Measurements from ENCODE around the gene ACAP1. TPM values are rescaled to one million over a fixed set of nuclear protein-coding genes. Genes with fewer than 3 reads are reported as not detected.

Gene ACAP1
- polyA plus RNA-seq, 1 donor, result 12.2 TPM

DNA sequence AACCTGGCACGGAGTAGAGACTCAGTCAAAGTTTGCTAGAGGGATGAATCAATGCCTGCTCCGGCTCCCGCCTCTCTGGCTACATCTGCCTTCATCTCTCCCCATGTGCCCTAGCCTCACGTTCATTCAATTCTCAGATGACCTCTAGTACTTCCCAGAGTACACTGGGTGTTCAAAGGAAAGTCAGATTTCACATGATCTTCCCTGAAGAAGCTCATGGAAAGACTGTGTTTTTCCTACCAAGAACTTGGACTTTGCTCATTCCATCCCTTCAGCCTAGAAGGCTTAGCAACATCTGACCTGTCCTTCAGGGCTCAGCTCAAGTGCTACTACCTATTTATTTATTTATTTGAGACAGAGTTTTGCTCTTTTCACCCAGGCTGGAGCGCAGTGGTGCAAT, 33.5 kb downstream of the ACAP1 start:
- no peak overlapping the region for H3K27ac ChIP-seq (ENCODE audit: low read length)
- WGBS (ENCODE audit: insufficient coverage, low lambda C conversion rate), result 60% methylated on average over 3 of the region's 5 CpGs
- DNase-seq, result peak; percentile 56 to 66
- no peaks in the 10 kb centered on the region for H3K9me3 ChIP-seq (ENCODE audit: control insufficient read depth, low read depth, low read length)
- H3K4me3 ChIP-seq (ENCODE audit: low read length), result no peak overlapping the region
- H3K4me1 ChIP-seq (ENCODE audit: control insufficient read depth, insufficient read depth, low read length), result peaks cover 5% of the 10 kb centered on the region
- H3K36me3 ChIP-seq (ENCODE audit: control insufficient read depth, insufficient read depth, low read length), result no peaks in the 10 kb centered on the region
- H3K27me3 ChIP-seq (ENCODE audit: control insufficient read depth, insufficient read depth, low read length), result peaks cover 2% of the 10 kb centered on the region

- DNase-seq, result no peak
- H3K36me3 ChIP-seq (ENCODE audit: control insufficient read depth, insufficient read depth, low read length), result no peaks in the 10 kb centered on the region
- H3K27me3 ChIP-seq (ENCODE audit: control insufficient read depth, insufficient read depth, low read length), result peaks cover 2% of the 10 kb centered on the region
- H3K27ac ChIP-seq (ENCODE audit: low read length), result no peak overlapping the region
- H3K9me3 ChIP-seq (ENCODE audit: control insufficient read depth, low read depth, low read length), result no peaks in the 10 kb centered on the region
- peaks cover 5% of the 10 kb centered on the region for H3K4me1 ChIP-seq (ENCODE audit: control insufficient read depth, insufficient read depth, low read length)
- H3K4me3 ChIP-seq (ENCODE audit: low read length), result no peak overlapping the region
- 80% methylated on average over 1 of the region's 4 CpGs for WGBS (ENCODE audit: insufficient coverage, low lambda C conversion rate)
These were observed 34.5 kb downstream of the ACAP1 start for GRCh38 chr17:7370853-7371252.

DNA sequence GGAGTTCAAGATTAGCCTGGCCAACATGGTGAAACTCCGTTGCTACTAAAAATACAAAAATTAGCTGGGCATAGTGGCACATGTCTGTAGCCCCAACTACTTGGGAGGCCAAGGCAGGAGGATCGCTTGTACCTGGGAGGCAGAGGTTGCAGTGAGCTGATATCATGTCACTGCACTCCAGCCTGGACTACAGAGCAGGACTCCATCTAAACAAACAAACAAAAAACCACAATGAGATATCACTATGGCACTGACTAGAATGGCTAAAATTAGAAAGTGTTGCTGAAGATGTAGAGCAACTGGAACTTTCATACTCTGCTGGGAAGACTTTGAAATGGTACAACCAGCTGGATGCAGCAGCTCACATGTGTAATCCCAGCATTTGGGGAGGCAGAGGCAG, 38.0 kb downstream of the ACAP1 start:
- Histone ChIP-seq H3K36me3 (ENCODE audit: control insufficient read depth, insufficient read depth, low read length) (no peaks in the 10 kb centered on the region), H3K4me3 (ENCODE audit: low read length) (no peak overlapping the region), H3K27me3 (ENCODE audit: control insufficient read depth, insufficient read depth, low read length) (no peaks in the 10 kb centered on the region), H3K27ac (ENCODE audit: low read length) (no peak overlapping the region), H3K9me3 (ENCODE audit: control insufficient read depth, low read depth, low read length) (no peaks in the 10 kb centered on the region), H3K4me1 (ENCODE audit: control insufficient read depth, insufficient read depth, low read length) (peaks cover 5% of the 10 kb centered on the region)
- no CpG with 5 or more reads among the region's 2 CpGs for WGBS (ENCODE audit: insufficient coverage, low lambda C conversion rate)
- no peak for DNase-seq

DNA sequence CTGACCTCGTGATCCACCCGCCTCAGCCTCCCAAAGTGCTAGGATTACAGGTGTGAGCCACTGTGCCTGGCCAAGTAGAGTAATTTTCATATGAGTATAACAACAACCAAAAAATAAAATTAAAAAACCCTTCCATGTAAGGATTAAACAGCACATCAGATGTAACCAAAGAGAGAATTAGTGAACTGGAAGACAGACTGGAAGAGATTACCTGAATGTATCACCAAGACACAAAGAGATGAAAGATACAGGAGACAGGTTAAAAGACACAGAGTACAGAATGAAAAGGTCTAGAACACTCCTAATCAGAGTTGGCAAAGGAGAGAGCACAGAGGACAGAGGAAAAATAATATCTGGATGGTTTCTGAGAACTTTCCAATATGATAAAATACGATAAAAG, 42.8 kb downstream of the ACAP1 start:
- WGBS (ENCODE audit: insufficient coverage, low lambda C conversion rate), result 100% methylated on average over 1 of the region's 3 CpGs

GRCh38 chr17:7380321-7380720, 44.0 kb downstream of the ACAP1 start:
- no CpG with 5 or more reads among the region's 7 CpGs for WGBS (ENCODE audit: insufficient coverage, low lambda C conversion rate)
- peaks cover 11% of the 10 kb centered on the region for H3K4me1 ChIP-seq (ENCODE audit: control insufficient read depth, insufficient read depth, low read length)
- H3K36me3 ChIP-seq (ENCODE audit: control insufficient read depth, insufficient read depth, low read length), result peaks cover 6% of the 10 kb centered on the region
- H3K27me3 ChIP-seq (ENCODE audit: control insufficient read depth, insufficient read depth, low read length), result peaks cover 45% of the 10 kb centered on the region
- H3K4me3 ChIP-seq (ENCODE audit: low read length), result peak overlapping the region; percentile 63
- H3K27ac ChIP-seq (ENCODE audit: low read length), result no peak overlapping the region
- H3K9me3 ChIP-seq (ENCODE audit: control insufficient read depth, low read depth, low read length), result peaks cover 3% of the 10 kb centered on the region
- DNase-seq, result peak in 1 of 2 donors; percentile 26

More for the DNA sequence above, 42.8 kb downstream of the ACAP1 start:
- H3K4me3 ChIP-seq (ENCODE audit: low read length), result no peak overlapping the region
- peaks cover 11% of the 10 kb centered on the region for H3K4me1 ChIP-seq (ENCODE audit: control insufficient read depth, insufficient read depth, low read length)
- no peak for DNase-seq
- H3K36me3 ChIP-seq (ENCODE audit: control insufficient read depth, insufficient read depth, low read length), result peaks cover 4% of the 10 kb centered on the region
- peaks cover 3% of the 10 kb centered on the region for H3K9me3 ChIP-seq (ENCODE audit: control insufficient read depth, low read depth, low read length)
- peaks cover 39% of the 10 kb centered on the region for H3K27me3 ChIP-seq (ENCODE audit: control insufficient read depth, insufficient read depth, low read length)
- H3K27ac ChIP-seq (ENCODE audit: low read length), result no peak overlapping the region

- H3K27me3 ChIP-seq (ENCODE audit: control insufficient read depth, insufficient read depth, low read length), result peaks cover 45% of the 10 kb centered on the region
- peaks cover 9% of the 10 kb centered on the region for H3K36me3 ChIP-seq (ENCODE audit: control insufficient read depth, insufficient read depth, low read length)
- H3K27ac ChIP-seq (ENCODE audit: low read length), result peak within 1 kb of the TSS; percentile 15
- peaks cover 3% of the 10 kb centered on the region for H3K9me3 ChIP-seq (ENCODE audit: control insufficient read depth, low read depth, low read length)
- peak in 1 of 2 donors; percentile 70 for DNase-seq
- H3K4me1 ChIP-seq (ENCODE audit: control insufficient read depth, insufficient read depth, low read length), result peaks cover 11% of the 10 kb centered on the region
- H3K4me3 ChIP-seq (ENCODE audit: low read length), result peak within 1 kb of the TSS; percentile 63
- WGBS (ENCODE audit: insufficient coverage, low lambda C conversion rate), result no CpG with 5 or more reads among the region's 52 CpGs
These were observed 44.7 kb downstream of the ACAP1 start, which contains the start of gene TNK1 for GRCh38 chr17:7380855-7381683. TNK1 (plus strand) TSS chr17:7381089; CDS start chr17:7382927, 1,838 bp downstream.

DNA sequence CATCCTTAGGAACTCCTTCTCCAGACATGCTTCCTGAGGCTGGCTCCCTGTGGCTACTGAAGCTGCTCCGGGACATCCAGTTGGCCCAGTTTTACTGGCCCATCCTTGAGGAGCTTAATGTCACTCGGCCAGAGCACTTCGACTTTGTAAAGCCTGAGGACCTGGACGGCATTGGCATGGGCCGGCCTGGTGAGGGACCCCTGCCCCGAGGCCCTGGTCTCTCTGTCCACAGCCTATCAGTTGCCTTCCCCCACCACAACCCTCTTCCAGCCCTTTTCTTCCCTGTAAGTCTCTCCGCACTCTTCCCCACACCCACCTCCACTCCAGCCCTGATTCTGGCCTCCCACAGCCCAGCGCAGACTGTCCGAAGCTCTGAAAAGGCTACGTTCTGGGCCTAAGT, 46.6 kb downstream of the ACAP1 start:
- Histone ChIP-seq H3K27me3 (ENCODE audit: control insufficient read depth, insufficient read depth, low read length) (peaks cover 45% of the 10 kb centered on the region), H3K36me3 (ENCODE audit: control insufficient read depth, insufficient read depth, low read length) (peaks cover 20% of the 10 kb centered on the region), H3K27ac (ENCODE audit: low read length) (no peak overlapping the region), H3K4me3 (ENCODE audit: low read length) (no peak overlapping the region), H3K9me3 (ENCODE audit: control insufficient read depth, low read depth, low read length) (peaks cover 3% of the 10 kb centered on the region), H3K4me1 (ENCODE audit: control insufficient read depth, insufficient read depth, low read length) (peaks cover 11% of the 10 kb centered on the region)
- no CpG with 5 or more reads among the region's 10 CpGs for WGBS (ENCODE audit: insufficient coverage, low lambda C conversion rate)
- no peak for DNase-seq

GRCh38 chr17:7383371-7383741, 47.0 kb downstream of the ACAP1 start:
- H3K27me3 ChIP-seq (ENCODE audit: control insufficient read depth, insufficient read depth, low read length), result peaks cover 45% of the 10 kb centered on the region
- H3K4me1 ChIP-seq (ENCODE audit: control insufficient read depth, insufficient read depth, low read length), result peaks cover 11% of the 10 kb centered on the region
- H3K4me3 ChIP-seq (ENCODE audit: low read length), result no peak overlapping the region
- peaks cover 24% of the 10 kb centered on the region for H3K36me3 ChIP-seq (ENCODE audit: control insufficient read depth, insufficient read depth, low read length)
- H3K27ac ChIP-seq (ENCODE audit: low read length), result no peak overlapping the region
- WGBS (ENCODE audit: insufficient coverage, low lambda C conversion rate), result no CpG with 5 or more reads among the region's 11 CpGs
- peaks cover 3% of the 10 kb centered on the region for H3K9me3 ChIP-seq (ENCODE audit: control insufficient read depth, low read depth, low read length)
- DNase-seq, result no peak

DNA sequence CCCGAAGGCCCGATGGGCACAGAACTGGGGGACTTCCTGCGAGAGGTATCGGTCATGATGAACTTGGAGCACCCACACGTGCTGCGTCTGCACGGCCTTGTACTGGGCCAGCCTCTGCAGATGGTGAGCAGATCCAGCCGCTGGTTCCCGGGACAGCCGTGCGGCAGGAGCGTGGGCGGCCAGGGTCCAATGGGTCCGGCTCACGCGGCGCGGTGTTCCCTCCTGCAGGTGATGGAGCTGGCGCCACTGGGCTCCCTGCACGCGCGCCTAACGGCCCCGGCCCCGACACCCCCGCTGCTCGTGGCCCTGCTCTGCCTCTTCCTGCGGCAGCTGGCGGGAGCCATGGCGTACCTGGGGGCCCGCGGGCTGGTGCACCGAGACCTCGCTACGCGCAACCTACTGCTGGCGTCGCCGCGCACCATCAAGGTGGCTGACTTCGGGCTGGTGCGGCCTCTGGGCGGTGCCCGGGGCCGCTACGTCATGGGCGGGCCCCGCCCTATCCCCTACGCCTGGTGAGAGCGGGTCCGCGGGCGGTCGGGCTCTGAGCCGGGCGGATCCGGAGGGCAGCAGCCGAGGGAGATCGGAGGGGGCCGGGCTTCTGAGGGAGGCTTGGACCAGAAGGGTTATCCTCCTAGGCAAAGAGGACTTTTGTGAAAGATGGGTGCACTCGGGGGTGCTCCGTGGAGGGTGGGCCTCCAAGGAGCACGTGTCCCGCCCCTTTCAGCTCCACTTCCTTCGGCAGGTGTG, 47.6 kb downstream of the ACAP1 start:
- DNase-seq, result peak in 1 of 2 donors; percentile 74
- WGBS (ENCODE audit: insufficient coverage, low lambda C conversion rate), result no CpG with 5 or more reads among the region's 65 CpGs
- H3K9me3 ChIP-seq (ENCODE audit: control insufficient read depth, low read depth, low read length), result peaks cover 3% of the 10 kb centered on the region
- peaks cover 45% of the 10 kb centered on the region for H3K27me3 ChIP-seq (ENCODE audit: control insufficient read depth, insufficient read depth, low read length)
- H3K36me3 ChIP-seq (ENCODE audit: control insufficient read depth, insufficient read depth, low read length), result peaks cover 30% of the 10 kb centered on the region
- H3K4me1 ChIP-seq (ENCODE audit: control insufficient read depth, insufficient read depth, low read length), result peaks cover 11% of the 10 kb centered on the region
- peak overlapping the region; percentile 17 for H3K4me3 ChIP-seq (ENCODE audit: low read length)
- H3K27ac ChIP-seq (ENCODE audit: low read length), result no peak overlapping the region

GRCh38 chr17:7384489-7385081, 48.3 kb downstream of the ACAP1 start:
- peaks cover 3% of the 10 kb centered on the region for H3K9me3 ChIP-seq (ENCODE audit: control insufficient read depth, low read depth, low read length)
- peak overlapping the region; percentile 17 for H3K4me3 ChIP-seq (ENCODE audit: low read length)
- 80% methylated on average over 2 of the region's 23 CpGs for WGBS (ENCODE audit: insufficient coverage, low lambda C conversion rate)
- peaks cover 45% of the 10 kb centered on the region for H3K27me3 ChIP-seq (ENCODE audit: control insufficient read depth, insufficient read depth, low read length)
- DNase-seq, result no peak
- H3K36me3 ChIP-seq (ENCODE audit: control insufficient read depth, insufficient read depth, low read length), result peaks cover 37% of the 10 kb centered on the region
- no peak overlapping the region for H3K27ac ChIP-seq (ENCODE audit: low read length)
- H3K4me1 ChIP-seq (ENCODE audit: control insufficient read depth, insufficient read depth, low read length), result peaks cover 11% of the 10 kb centered on the region

Measured in large intestine (tissue), 3 donors.